ENCODE results near the gene KSR1.

The KSR1 gene

GRCh38 chr17:27489045-27489715 lies 32.9 kb downstream of the KSR1 start:
- no peaks in the 10 kb centered on the region for H3K9me3 ChIP-seq (ENCODE audit: control insufficient read depth in 1 of 2, low read length in 2 of 2)
- no peaks in the 10 kb centered on the region for H3K36me3 ChIP-seq (ENCODE audit: control insufficient read depth in 1 of 2, insufficient read depth in 2 of 2, low read length in 2 of 2)
- H3K27me3 ChIP-seq (ENCODE audit: low read depth, low read length) = no peaks in the 10 kb centered on the region
- H3K27ac ChIP-seq (ENCODE audit: low read length) = no peak overlapping the region
- peaks cover 14 to 39% of the 10 kb centered on the region in 2 donors for H3K4me1 ChIP-seq (ENCODE audit: control insufficient read depth in 1 of 2, insufficient read depth in 2 of 2, low read length in 2 of 2)
- no peak overlapping the region for H3K4me3 ChIP-seq (ENCODE audit: low read depth in 1 of 2, low read length in 2 of 2)

- Histone ChIP-seq H3K9me3 (ENCODE audit: control insufficient read depth in 1 of 2, low read length in 2 of 2) (no peaks in the 10 kb centered on the region), H3K36me3 (ENCODE audit: control insufficient read depth in 1 of 2, insufficient read depth in 2 of 2, low read length in 2 of 2) (no peaks in the 10 kb centered on the region), H3K27me3 (ENCODE audit: low read depth, low read length) (no peaks in the 10 kb centered on the region), H3K27ac (ENCODE audit: low read length) (no peak overlapping the region), H3K4me1 (ENCODE audit: control insufficient read depth in 1 of 2, insufficient read depth in 2 of 2, low read length in 2 of 2) (peaks cover 19 to 39% of the 10 kb centered on the region in 2 donors), H3K4me3 (ENCODE audit: low read depth in 1 of 2, low read length in 2 of 2) (no peak overlapping the region)
Measured at GRCh38 chr17:27490391-27490790, 34.1 kb downstream of the KSR1 start.

DNA sequence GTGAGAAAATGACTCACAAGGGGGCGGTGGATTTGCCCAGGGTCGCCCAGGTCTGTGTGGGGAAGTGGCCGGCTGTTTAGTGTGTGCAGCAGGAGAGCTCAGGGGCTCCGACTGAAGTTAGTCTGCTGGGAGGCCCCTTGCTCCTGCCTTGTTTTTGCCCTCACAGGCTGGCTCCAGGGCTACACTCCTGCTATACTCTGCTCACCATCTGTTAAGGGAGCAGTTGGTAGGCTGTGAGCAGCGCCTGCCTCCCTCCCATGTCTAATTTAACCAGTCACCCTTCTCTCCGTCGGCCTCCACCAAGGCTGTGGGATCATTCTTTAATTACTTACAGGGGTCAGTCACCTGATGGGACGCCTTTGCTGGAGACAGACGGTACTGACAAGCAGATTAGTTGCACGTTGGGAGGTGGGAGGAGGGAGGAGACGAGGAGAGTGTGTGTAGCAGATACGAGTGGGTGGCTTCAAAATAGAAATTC lies 35.5 kb downstream of the KSR1 start:
- H3K36me3 ChIP-seq (ENCODE audit: control insufficient read depth in 1 of 2, insufficient read depth in 2 of 2, low read length in 2 of 2) = no peaks in the 10 kb centered on the region
- H3K9me3 ChIP-seq (ENCODE audit: control insufficient read depth in 1 of 2, low read length in 2 of 2) = no peaks in the 10 kb centered on the region
- peaks cover 16 to 26% of the 10 kb centered on the region in 2 donors for H3K4me1 ChIP-seq (ENCODE audit: control insufficient read depth in 1 of 2, insufficient read depth in 2 of 2, low read length in 2 of 2)
- H3K4me3 ChIP-seq (ENCODE audit: low read depth in 1 of 2, low read length in 2 of 2) = no peak overlapping the region
- no peaks in the 10 kb centered on the region for H3K27me3 ChIP-seq (ENCODE audit: low read depth, low read length)
- H3K27ac ChIP-seq (ENCODE audit: low read length) = no peak overlapping the region

- H3K36me3 ChIP-seq (ENCODE audit: control insufficient read depth in 1 of 2, insufficient read depth in 2 of 2, low read length in 2 of 2) = no peaks in the 10 kb centered on the region
- no peak overlapping the region for H3K4me3 ChIP-seq (ENCODE audit: low read depth in 1 of 2, low read length in 2 of 2)
- no peak overlapping the region for H3K27ac ChIP-seq (ENCODE audit: low read length)
- no peaks in the 10 kb centered on the region for H3K9me3 ChIP-seq (ENCODE audit: control insufficient read depth in 1 of 2, low read length in 2 of 2)
- peaks cover 16 to 26% of the 10 kb centered on the region in 2 donors for H3K4me1 ChIP-seq (ENCODE audit: control insufficient read depth in 1 of 2, insufficient read depth in 2 of 2, low read length in 2 of 2)
- no peaks in the 10 kb centered on the region for H3K27me3 ChIP-seq (ENCODE audit: low read depth, low read length)
Measured at GRCh38 chr17:27492470-27492869, 36.2 kb downstream of the KSR1 start.

GRCh38 chr17:27493088-27493487 lies 36.8 kb downstream of the KSR1 start:
- H3K27ac ChIP-seq (ENCODE audit: low read length) = no peak overlapping the region

GRCh38 chr17:27494192-27495091 lies 38.2 kb downstream of the KSR1 start:
- H3K9me3 ChIP-seq (ENCODE audit: control insufficient read depth in 1 of 2, low read length in 2 of 2) = no peaks in the 10 kb centered on the region
- H3K36me3 ChIP-seq (ENCODE audit: control insufficient read depth in 1 of 2, insufficient read depth in 2 of 2, low read length in 2 of 2) = no peaks in the 10 kb centered on the region
- H3K4me3 ChIP-seq (ENCODE audit: low read depth in 1 of 2, low read length in 2 of 2) = peak overlapping the region in 1 of 2 donors; percentile 43
- no peaks in the 10 kb centered on the region for H3K27me3 ChIP-seq (ENCODE audit: low read depth, low read length)
- peaks cover 16 to 19% of the 10 kb centered on the region in 2 donors for H3K4me1 ChIP-seq (ENCODE audit: control insufficient read depth in 1 of 2, insufficient read depth in 2 of 2, low read length in 2 of 2)
- H3K27ac ChIP-seq (ENCODE audit: low read length) = peak overlapping the region; percentile 85

More at GRCh38 chr17:27493088-27493487, 36.8 kb downstream of the KSR1 start:
- H3K27me3 ChIP-seq (ENCODE audit: low read depth, low read length) = no peaks in the 10 kb centered on the region
- no peaks in the 10 kb centered on the region for H3K36me3 ChIP-seq (ENCODE audit: control insufficient read depth in 1 of 2, insufficient read depth in 2 of 2, low read length in 2 of 2)
- no peaks in the 10 kb centered on the region for H3K9me3 ChIP-seq (ENCODE audit: control insufficient read depth in 1 of 2, low read length in 2 of 2)
- H3K4me3 ChIP-seq (ENCODE audit: low read depth in 1 of 2, low read length in 2 of 2) = no peak overlapping the region
- H3K4me1 ChIP-seq (ENCODE audit: control insufficient read depth in 1 of 2, insufficient read depth in 2 of 2, low read length in 2 of 2) = peaks cover 16 to 26% of the 10 kb centered on the region in 2 donors

DNA sequence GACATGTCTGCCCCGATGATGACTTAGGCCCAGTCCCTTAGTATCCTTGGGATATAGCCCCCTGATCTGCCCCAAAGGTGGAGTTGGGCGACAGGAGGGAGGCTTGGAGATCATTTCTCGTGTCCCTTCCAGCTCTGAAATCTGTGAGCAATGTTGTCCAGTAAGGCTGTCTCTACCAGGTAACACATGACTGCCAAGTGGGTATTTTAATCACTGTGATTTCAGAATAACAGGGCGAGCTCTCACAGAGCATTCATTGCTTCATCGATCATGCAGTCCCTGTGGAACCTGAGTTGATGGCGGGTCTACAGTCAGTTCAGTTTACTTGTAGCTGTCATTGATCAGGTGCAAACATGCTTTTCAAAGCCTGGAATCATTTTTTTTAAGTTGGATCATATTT lies 39.2 kb downstream of the KSR1 start:
- peak overlapping the region in 1 of 2 donors; percentile 12 for H3K4me3 ChIP-seq (ENCODE audit: low read depth in 1 of 2, low read length in 2 of 2)
- no peaks in the 10 kb centered on the region for H3K27me3 ChIP-seq (ENCODE audit: low read depth, low read length)
- no peaks in the 10 kb centered on the region for H3K36me3 ChIP-seq (ENCODE audit: control insufficient read depth in 1 of 2, insufficient read depth in 2 of 2, low read length in 2 of 2)
- peaks cover 15 to 16% of the 10 kb centered on the region in 2 donors for H3K4me1 ChIP-seq (ENCODE audit: control insufficient read depth in 1 of 2, insufficient read depth in 2 of 2, low read length in 2 of 2)
- H3K27ac ChIP-seq (ENCODE audit: low read length) = peak overlapping the region; percentile 85
- H3K9me3 ChIP-seq (ENCODE audit: control insufficient read depth in 1 of 2, low read length in 2 of 2) = no peaks in the 10 kb centered on the region

GRCh38 chr17:27496005-27496404 lies 39.8 kb downstream of the KSR1 start:
- Histone ChIP-seq H3K27ac (ENCODE audit: low read length) (no peak overlapping the region), H3K4me1 (ENCODE audit: control insufficient read depth in 1 of 2, insufficient read depth in 2 of 2, low read length in 2 of 2) (peaks cover 15 to 16% of the 10 kb centered on the region in 2 donors)

GRCh38 chr17:27496437-27496943 lies 40.2 kb downstream of the KSR1 start:
- Histone ChIP-seq H3K9me3 (ENCODE audit: control insufficient read depth in 1 of 2, low read length in 2 of 2) (no peaks in the 10 kb centered on the region), H3K4me1 (ENCODE audit: control insufficient read depth in 1 of 2, insufficient read depth in 2 of 2, low read length in 2 of 2) (peaks cover 15 to 16% of the 10 kb centered on the region in 2 donors), H3K27ac (ENCODE audit: low read length) (no peak overlapping the region), H3K27me3 (ENCODE audit: low read depth, low read length) (no peaks in the 10 kb centered on the region), H3K4me3 (ENCODE audit: low read depth in 1 of 2, low read length in 2 of 2) (no peak overlapping the region), H3K36me3 (ENCODE audit: control insufficient read depth in 1 of 2, insufficient read depth in 2 of 2, low read length in 2 of 2) (no peaks in the 10 kb centered on the region)

More at GRCh38 chr17:27496005-27496404, 39.8 kb downstream of the KSR1 start:
- Histone ChIP-seq H3K27me3 (ENCODE audit: low read depth, low read length) (no peaks in the 10 kb centered on the region), H3K4me3 (ENCODE audit: low read depth in 1 of 2, low read length in 2 of 2) (no peak overlapping the region), H3K9me3 (ENCODE audit: control insufficient read depth in 1 of 2, low read length in 2 of 2) (no peaks in the 10 kb centered on the region), H3K36me3 (ENCODE audit: control insufficient read depth in 1 of 2, insufficient read depth in 2 of 2, low read length in 2 of 2) (no peaks in the 10 kb centered on the region)

DNA sequence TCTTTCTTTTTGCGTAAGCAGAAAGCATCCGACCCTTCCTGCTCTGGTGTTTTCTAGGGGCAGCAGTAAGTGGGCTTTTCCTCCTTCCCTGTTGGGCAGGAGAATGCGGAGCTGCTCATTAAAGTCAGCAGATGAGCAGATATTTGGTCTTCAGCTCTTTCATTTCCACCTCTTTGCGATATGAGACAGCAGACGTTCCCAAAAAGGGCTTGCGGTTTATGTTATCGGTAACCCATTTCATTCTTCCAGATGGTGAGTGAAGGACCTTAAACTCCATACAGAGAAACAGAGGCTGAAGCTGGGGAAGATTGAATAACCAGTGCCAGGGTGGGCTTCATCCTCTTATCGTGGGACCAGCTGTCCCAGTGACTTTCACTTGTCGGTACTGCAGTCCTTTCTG lies 40.7 kb downstream of the KSR1 start:
- peaks cover 15 to 16% of the 10 kb centered on the region in 2 donors for H3K4me1 ChIP-seq (ENCODE audit: control insufficient read depth in 1 of 2, insufficient read depth in 2 of 2, low read length in 2 of 2)
- no peaks in the 10 kb centered on the region for H3K9me3 ChIP-seq (ENCODE audit: control insufficient read depth in 1 of 2, low read length in 2 of 2)
- no peaks in the 10 kb centered on the region for H3K27me3 ChIP-seq (ENCODE audit: low read depth, low read length)
- H3K36me3 ChIP-seq (ENCODE audit: control insufficient read depth in 1 of 2, insufficient read depth in 2 of 2, low read length in 2 of 2) = no peaks in the 10 kb centered on the region
- no peak overlapping the region for H3K27ac ChIP-seq (ENCODE audit: low read length)
- H3K4me3 ChIP-seq (ENCODE audit: low read depth in 1 of 2, low read length in 2 of 2) = no peak overlapping the region

DNA sequence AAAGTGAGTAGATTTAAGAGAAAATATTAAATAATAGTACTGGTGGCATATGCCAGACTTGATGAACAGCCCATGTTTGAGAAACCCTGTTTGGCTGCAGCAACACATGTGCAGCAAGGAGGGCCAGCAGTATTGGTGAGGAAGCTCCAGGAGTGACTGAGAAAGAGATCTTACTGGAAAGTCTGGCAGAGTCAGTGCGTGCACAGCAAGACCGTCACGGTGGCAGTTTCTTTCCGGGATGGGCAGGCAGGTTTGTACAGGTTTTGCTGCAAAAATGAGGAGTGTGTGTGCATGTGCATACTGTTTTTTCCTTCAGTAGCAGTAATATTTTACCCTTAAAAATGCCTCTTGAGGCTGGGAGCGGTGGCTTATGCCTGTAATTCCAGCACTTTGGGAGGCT lies 41.4 kb downstream of the KSR1 start:
- Histone ChIP-seq H3K27ac (ENCODE audit: low read length) (no peak overlapping the region), H3K4me1 (ENCODE audit: control insufficient read depth in 1 of 2, insufficient read depth in 2 of 2, low read length in 2 of 2) (peaks cover 15 to 16% of the 10 kb centered on the region in 2 donors), H3K36me3 (ENCODE audit: control insufficient read depth in 1 of 2, insufficient read depth in 2 of 2, low read length in 2 of 2) (no peaks in the 10 kb centered on the region), H3K4me3 (ENCODE audit: low read depth in 1 of 2, low read length in 2 of 2) (no peak overlapping the region), H3K27me3 (ENCODE audit: low read depth, low read length) (no peaks in the 10 kb centered on the region), H3K9me3 (ENCODE audit: control insufficient read depth in 1 of 2, low read length in 2 of 2) (no peaks in the 10 kb centered on the region)
